ENCODE data around the gene LRRC10B.

The LRRC10B gene

DNA sequence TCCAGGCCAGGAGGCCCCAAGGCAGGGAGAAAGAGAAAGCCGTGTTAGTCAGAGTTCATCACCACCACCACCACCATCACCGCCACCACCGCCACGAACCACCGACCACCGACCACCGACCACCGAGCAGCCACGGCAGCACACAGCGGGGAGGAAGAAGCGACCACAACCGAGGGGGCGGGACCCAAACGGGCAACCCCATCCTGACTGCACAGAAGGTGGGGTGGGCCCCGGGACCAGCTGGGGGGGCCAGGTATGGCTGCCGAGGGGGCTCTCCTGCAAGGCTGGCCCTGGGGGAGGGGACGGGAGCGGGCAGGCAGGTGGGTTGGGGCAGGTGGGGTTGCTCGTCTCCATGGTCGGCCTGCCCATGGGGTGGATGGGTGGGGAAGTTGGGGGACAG lies 38.1 kb downstream of the LRRC10B start:
- DNase-seq (ENCODE audit: low read depth): no peak

DNA sequence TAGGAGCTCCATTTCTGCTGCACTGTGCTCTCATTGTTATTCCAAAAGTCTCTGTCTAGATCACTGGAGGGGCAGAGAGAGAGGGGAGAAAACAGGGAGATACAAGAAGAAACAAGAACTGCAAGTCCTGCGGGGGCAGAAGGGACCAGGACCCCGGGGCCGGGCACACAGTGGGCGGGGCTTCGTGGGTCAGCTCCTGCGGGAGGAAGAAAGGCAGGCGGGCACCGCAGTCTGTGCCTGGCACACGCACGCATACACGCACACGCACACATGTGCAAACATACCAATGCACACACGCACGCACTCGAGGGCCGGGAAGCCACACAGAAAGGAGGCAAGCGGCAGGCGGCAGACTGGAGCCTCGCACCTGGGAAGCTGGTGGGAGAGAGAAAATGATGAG lies 38.7 kb downstream of the LRRC10B start:
- no peak for DNase-seq (ENCODE audit: low read depth)

DNA sequence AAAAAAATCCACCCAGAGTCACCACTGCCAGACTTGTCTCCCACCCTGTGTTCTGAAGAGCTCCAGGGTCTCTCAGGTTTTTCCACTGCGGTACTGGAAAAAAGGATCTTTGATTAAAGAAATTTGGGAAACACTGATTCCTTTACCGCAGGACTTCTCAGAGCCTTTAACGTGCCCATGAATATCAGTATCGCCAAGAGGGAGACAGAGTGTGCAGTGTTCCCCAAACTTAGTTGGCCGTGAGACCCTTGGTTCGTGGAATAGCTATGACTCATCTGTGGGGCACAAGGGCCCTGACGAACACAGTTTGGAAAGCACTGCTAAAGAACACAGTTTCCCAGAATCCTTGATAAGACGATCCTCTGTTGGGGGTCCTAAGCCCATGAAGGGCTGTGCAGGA lies 40.6 kb downstream of the LRRC10B start:
- DNase-seq (ENCODE audit: low read depth): no peak

DNA sequence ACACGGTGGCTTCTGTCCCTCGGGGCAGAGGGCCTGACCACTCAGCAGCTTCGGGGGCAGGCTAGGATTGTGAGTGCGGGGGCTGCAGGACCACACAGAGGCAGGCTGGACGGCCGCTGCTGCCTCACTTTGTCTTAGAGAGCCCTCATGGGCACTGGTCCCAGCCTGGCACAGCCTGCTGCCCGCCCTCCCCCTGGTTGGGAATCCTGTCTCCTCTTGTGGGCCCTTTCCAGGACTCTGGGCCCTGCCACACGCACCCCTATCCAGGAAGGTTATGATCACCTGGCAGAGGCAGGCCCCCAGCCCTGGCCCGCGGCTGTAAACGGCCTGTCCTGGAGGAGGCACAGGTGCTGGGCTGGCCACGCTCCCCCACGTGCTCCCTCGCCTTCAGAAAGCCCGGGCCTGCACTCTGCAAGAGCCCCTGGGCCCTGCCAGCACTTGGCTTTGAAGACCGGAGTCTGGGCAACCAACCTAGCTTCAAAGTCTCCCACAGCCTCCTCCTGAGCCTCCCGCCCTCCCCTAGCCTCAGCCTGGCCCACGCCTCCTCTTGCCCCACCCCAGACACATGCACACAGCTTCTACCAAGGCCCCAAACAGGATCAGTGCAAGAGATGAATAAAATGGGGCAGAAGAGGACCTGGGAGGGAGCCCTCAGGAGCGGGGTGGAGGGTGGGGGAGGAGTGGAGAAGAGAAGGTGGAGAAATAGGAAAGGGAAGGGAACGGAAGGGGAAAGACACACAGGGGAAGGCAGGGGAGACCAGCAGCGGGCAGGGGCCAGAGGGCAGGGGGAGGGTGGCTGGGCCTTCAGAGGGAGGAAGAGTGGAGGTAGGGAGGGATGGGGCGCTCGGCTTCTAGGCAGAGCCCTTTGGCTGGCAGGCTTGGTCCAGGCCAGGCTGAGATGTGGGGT lies 41.4 kb downstream of the LRRC10B start:
- no peak for DNase-seq (ENCODE audit: low read depth)

DNA sequence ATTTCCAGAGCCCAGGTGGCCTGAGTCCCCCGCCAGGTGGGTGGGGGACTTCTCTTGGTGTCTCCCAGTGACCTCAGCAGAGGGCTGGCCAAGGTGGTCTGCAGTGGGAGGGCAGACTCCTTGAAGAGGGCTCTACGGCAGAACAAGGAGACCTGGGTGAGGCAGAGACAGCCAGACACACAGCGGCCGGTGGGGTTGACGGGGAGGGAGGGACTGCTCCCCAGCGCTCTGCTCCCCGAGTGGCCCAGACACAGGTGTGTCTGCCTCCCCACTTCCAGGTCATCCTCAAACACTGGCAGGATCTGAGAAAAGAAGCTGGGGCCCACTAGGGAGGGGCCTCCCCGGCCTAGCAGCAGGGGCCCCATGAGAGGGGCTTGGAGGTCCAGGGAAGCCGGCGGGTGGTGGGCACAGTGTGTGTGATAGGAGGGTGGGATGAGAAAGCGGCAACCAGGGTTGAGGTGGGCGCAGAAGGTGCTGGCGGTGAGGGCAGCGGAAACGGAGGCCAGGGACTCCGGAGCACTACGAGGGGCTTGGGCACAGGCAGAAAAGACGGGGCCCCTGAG lies 42.2 kb downstream of the LRRC10B start:
- DNase-seq (ENCODE audit: low read depth): no peak

DNA sequence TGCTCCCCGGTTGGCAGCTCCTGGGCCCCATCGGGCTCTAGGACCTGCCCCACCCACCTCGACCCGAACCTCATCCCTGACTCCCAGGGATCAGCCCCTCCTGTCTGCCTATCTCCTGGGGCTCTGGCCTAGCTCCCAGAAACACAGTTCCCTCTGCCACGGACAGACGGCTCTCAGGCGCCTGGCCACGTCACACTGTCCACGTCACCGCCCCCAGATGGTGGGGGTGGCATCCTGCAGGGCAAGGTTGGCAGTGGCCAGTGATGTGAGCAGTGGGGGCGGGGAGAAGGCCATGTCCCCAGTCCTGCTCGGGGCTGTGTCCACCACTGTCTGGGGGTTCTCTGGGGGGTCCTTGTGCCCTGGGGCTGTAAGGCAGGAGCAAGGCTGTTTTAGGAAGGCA lies 43.1 kb downstream of the LRRC10B start:
- no peak for DNase-seq (ENCODE audit: low read depth)

DNA sequence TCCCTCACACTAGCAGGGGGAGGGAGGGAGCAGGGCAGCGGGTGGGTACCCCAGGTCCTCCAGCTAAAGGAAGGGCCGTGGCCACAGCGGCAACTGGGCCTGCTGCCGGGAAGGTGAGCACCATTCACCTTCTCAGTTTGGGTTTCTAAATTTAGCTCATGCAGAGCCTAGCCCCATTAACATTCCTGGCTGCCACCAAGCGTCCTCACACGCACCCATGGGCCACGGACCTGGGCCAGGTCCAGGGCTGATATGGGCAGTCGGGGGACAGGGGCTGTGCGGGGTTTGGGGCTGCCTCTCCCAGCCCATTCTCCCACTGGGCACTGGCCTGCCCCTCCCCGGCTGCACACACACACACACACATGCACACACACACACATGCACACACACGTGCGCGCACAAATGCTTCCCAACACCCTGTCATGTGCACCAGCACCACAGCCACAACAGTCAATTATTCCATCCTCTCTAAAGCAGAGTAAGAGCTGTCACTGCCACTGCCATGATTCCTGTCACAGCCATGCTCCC lies 43.6 kb downstream of the LRRC10B start:
- DNase-seq (ENCODE audit: low read depth): no peak

DNA sequence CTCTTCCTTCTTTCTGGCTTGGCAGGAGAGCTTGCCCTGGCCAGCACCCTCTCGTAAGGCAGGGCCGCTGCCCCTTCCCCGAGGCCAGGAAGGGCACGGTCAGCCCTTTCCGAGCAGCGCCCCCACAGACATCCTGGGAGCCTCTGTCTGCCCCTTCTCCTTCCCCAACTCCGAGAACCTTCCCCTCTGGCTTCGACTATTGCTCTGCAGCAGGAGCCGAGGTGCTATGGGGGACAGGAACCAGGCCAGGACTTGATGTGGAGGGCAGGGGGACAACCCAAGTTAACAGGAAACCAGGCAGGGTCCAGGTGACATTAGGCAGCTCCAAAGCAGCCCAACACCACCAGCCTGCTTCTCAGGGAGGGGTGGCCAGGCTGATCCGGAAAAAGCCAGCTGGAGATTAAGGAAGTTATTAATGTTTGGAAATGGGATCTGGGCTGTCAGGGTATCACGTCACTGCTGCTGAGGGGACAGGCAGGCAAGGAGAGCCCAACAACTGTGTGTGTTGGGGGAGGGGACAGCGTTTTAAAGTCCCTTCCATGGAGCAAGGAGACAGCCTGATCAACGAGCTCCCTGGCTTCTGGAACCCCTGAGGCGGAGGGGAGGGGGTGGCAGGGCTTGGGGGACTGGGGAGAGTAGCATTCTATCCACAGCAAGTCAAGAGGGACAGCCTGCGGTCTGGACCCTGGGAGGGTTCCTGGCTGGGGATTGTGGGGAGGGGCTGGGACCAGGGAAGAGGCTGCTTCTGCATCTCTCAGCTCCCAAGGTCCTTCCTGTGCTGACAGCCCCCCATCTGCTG lies 45.0 kb downstream of the LRRC10B start:
- DNase-seq (ENCODE audit: low read depth): no peak

DNA sequence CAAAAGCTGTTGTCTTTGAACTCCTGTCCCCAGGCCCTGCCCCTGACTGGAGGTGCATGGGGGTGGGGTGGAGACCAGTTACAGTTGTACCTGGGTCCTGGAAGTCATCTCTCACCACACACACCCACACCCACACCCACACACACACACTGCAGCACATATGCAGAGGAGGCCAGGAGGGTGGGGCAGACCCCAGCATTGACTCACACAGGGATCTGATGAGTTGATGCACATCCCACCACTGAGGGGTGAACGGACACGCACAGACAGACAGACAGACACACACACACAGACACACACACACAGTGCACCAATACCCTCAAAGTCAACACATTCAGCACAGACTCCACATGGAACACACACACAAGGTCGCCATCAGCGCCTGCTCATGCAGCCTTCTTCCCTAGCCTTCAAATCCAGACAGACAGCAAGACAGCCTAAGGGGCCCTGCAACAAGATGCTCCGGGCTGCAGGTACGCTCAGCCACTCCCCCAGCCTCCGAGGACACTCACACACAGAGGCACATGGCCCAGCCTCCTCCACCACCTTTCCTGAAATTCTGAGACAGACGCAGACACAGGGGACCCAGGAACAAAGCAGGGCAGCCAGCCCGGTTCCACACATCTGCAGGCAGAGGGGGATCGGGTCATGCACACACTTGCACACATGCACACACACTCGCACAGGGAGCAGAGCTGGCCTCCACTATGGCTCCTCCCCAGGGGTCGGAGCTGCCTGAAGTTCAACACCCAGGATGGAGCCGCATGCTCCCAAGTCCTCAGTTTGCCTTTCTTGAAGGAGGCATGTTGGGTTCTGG lies 45.8 kb downstream of the LRRC10B start:
- no peak for DNase-seq (ENCODE audit: low read depth)

DNA sequence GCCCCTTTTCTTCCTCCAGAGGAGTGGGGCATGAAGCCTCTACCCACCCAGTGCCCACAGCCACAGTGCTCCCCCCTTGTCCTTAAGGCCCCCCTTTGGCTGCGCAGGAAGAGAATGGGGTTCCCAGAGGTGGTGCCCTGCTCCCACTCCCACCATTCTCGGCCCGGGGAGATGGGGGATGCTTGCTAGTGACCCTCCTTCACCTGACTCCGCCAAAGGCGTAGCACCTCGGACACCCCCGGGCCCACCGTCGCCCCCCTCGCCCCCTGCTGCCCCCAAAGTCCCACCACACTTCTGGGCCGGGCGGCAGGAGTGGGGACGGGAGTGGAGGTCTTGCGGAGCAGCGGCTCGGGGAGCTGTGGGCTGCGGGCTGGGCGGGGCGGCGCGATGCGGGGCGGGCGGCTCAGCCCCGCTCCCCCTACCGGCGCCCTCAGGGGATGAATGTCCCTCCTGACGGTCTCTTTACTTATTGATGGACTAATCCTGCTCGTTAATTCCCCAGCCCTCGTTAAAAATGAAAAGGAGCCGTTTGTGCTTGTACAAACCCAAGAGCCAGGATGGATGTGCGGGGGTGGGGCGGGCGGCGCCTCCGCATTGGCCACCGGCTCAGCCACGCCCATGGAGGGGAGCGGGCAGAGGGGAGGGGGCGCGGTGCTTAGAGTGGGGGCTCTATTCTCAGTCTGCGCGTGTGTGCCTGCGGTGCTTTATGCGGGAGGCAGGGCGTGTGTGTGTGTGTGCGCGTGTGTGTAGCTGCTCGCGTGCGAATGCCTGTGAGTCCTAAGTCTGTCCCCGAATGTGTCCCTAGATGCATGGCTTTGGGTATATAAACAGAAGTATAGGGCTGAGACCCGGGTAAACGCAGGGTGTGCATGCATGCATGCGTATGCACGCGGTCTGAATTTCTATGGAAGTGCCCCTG lies 46.8 kb downstream of the LRRC10B start:
- DNase-seq (ENCODE audit: low read depth): no peak

DNA sequence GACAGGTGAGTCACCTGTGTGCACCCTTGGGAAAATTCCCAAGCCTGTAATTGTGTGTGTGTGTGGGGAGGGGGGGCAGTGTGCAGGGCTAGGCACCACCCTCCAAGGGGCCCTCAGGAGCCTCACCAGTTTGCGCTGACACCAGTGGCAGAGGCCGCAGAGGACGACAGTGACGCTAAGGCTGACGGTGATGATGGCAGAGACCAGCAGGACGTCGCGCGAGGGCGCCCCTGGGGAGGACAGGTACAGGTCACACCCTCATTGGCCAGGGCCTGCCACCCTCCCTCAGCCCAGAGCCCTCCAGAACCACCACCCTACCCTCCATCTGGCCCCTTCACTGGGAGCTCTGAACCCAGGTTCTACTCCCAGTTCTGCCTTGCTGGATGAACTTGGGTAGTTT lies 47.4 kb downstream of the LRRC10B start:
- no peak for DNase-seq (ENCODE audit: low read depth)

DNA sequence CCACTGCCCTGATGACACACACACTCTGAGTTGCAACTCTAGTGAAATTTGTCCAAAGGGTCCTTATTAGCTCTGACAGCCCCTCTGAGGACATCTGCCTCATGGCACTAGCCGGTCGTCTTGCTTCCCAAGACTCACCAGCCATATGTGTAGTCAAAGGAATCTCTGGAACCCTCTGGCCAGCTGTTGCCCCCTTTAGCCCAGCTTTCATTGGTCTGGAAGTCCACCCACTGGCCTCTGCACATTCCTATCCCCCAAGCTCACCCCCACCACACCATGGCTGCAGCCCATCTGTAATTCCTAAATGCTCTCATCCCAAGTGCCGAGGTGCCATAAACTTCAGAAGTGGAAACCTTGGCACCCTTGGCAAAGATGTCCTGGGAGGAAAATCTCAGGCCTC lies 48.1 kb downstream of the LRRC10B start:
- no peak for DNase-seq (ENCODE audit: low read depth)

Data from activated T-cell treated with anti-CD3 and anti-CD28 coated beads for 1 hour (primary cell).